C4-2B (cell line): ENCODE measurements around the gene LGMN.

Source experiments
- CTCF ChIP-seq: fragments of 450-650 bp; conservative IDR thresholded peaks from 2 replicates; pipeline ENCODE4 v1.5.1; 2017; ENCODE audit warnings: mild to moderate bottlenecking
- ZFX ChIP-seq: fragments of 450-650 bp; IDR thresholded peaks from 2 replicates; pipeline ENCODE4 v1.6.1; 2017

GRCh38 chr14:92670160-92670559 lies 78.3 kb downstream of the LGMN start:
- TF ChIP-seq CTCF (no peak), ZFX (no peak)
